ENCODE data around the gene RPL11.

GRCh38 chr1:23679815-23680214 is 11.8 kb upstream of the RPL11 start:
- TF ChIP-seq, protein P1, sequence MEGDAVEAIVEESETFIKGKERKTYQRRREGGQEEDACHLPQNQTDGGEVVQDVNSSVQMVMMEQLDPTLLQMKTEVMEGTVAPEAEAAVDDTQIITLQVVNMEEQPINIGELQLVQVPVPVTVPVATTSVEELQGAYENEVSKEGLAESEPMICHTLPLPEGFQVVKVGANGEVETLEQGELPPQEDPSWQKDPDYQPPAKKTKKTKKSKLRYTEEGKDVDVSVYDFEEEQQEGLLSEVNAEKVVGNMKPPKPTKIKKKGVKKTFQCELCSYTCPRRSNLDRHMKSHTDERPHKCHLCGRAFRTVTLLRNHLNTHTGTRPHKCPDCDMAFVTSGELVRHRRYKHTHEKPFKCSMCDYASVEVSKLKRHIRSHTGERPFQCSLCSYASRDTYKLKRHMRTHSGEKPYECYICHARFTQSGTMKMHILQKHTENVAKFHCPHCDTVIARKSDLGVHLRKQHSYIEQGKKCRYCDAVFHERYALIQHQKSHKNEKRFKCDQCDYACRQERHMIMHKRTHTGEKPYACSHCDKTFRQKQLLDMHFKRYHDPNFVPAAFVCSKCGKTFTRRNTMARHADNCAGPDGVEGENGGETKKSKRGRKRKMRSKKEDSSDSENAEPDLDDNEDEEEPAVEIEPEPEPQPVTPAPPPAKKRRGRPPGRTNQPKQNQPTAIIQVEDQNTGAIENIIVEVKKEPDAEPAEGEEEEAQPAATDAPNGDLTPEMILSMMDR (IDR thresholded peaks at IDR 0.05; ENCODE audit: low read depth, low read length, poor library complexity, severe bottlenecking) = no peak
- TF ChIP-seq EZH2phosphoT487 (IDR thresholded peaks at IDR 0.05; ENCODE audit: borderline replicate concordance, low read length) = no peak

All from DOHH2 (cell line).